ENCODE data around the gene KDM6B. TPM values are rescaled to one million over a fixed set of nuclear protein-coding genes. Genes with fewer than 3 reads are reported as not detected.

KDM6B gene
- total and polyA plus RNA-seq, 9 of the 15 experiments (the other 6 are each of a cell fraction or from before 2014, with no cell fraction given) = 0.01 to 22.9 (median 2.2) TPM

DNA sequence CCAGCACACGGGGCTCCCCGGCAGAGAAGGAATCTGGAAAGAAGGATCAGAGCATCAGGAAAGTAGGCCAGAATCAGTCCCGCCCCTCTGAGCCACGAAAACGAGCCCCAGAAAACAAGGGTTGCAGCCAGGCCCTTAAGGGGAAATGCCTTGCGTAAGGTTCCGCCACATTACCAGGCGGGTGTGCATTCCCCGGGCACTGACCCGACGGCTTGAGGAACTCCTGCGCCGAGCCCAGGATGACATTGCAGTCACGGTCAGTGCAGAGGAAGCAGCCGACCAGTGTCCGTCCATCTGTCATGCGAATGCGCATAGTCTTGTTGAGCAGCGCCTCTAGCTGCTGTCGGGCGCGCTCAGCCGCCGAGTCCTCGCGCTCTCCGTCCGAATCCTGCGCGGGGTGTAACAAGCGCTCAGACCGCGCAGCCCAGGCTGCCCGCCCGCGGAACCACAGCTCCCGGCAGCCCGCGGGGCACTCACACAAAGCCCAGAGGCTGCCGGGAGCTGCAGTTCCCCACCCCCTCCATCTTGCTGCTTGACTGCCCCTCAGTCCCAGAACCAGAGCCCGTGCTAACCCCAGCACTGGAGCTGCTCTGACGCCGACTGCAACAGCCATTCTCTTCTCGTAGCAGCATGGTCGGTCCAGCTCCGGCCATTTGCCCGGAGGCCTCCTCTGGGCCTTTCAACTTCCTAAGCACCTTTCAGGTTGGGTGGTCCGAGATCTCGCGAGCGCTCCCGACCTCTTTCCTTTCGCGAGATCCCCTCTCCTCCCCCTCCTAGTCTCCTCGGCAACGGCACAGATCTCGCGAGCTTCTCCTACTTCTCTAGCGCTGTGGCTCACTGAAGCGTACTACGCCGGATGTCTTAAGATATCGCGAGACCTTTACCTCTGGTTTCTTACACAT is 23.0 kb downstream of the KDM6B start, which contains the start of gene NAA38 (continued):
- TF ChIP-seq, protein P1, sequence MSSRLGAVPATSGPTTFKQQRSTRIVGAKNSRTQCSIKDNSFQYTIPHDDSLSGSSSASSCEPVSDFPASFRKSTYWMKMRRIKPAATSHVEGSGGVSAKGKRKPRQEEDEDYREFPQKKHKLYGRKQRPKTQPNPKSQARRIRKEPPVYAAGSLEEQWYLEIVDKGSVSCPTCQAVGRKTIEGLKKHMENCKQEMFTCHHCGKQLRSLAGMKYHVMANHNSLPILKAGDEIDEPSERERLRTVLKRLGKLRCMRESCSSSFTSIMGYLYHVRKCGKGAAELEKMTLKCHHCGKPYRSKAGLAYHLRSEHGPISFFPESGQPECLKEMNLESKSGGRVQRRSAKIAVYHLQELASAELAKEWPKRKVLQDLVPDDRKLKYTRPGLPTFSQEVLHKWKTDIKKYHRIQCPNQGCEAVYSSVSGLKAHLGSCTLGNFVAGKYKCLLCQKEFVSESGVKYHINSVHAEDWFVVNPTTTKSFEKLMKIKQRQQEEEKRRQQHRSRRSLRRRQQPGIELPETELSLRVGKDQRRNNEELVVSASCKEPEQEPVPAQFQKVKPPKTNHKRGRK (tag; IDR thresholded peaks at IDR 0.05) = no peak
- no peak for TF ChIP-seq ZNF146 (CRISPR knock-in tag; IDR thresholded peaks at IDR 0.05; ENCODE audit: unreplicated experiment)
- TF ChIP-seq MAFG (tag; conservative IDR thresholded peaks at IDR 0.05) = 0 out of 2 replicates have a peak, but pooled peaks have one; percentile 29
- TF ChIP-seq TEAD4 (IDR thresholded peaks at IDR 0.05; ENCODE audit: low read length) = peak; percentile 20; the same call in 1 of the 2 replicates
- TF ChIP-seq TEAD4 (CRISPR knock-in tag; IDR thresholded peaks at IDR 0.05; ENCODE audit: borderline replicate concordance) = no peak
- TF ChIP-seq ZNF76 (CRISPR knock-in tag; IDR thresholded peaks at IDR 0.05; ENCODE audit: borderline replicate concordance) = 0 out of 2 replicates have a peak, but pooled peaks have one; percentile 28
- TF ChIP-seq ZNF785 (CRISPR knock-in tag; IDR thresholded peaks at IDR 0.05) = no peak

All from K562 (cell line).